HG02981 (cell line): ENCODE results near the gene HOXC10.

Experiments used
- ATAC-seq: cut with Tn5 transposase; IDR thresholded peaks from one replicate; pipeline ENCODE4 v1.9.1; 2021; ENCODE audit warnings: mild to moderate bottlenecking, moderate library complexity; ENCODE audit not compliant: unreplicated experiment

The HOXC10 gene

GRCh38 chr12:54015018-54015931, 30.3 kb downstream of the HOXC10 start:
- ATAC-seq = no peak

GRCh38 chr12:54016051-54016450, 31.1 kb downstream of the HOXC10 start:
- ATAC-seq = no peak

- no peak for ATAC-seq
Measured at GRCh38 chr12:54016478-54016964, 31.6 kb downstream of the HOXC10 start.

- ATAC-seq = peak; percentile 19
Measured at GRCh38 chr12:54017027-54017788, 32.3 kb downstream of the HOXC10 start.

- peak; percentile 73 for ATAC-seq
Measured at GRCh38 chr12:54017878-54018467, 33.0 kb downstream of the HOXC10 start.

GRCh38 chr12:54018468-54018984, 33.6 kb downstream of the HOXC10 start:
- ATAC-seq = no peak

- ATAC-seq = no peak
Measured at GRCh38 chr12:54019091-54019811, 34.3 kb downstream of the HOXC10 start.

GRCh38 chr12:54019924-54020590, 35.1 kb downstream of the HOXC10 start:
- no peak for ATAC-seq

GRCh38 chr12:54020591-54021405, 35.9 kb downstream of the HOXC10 start:
- no peak for ATAC-seq

- ATAC-seq = no peak
Measured at GRCh38 chr12:54021432-54022013, 36.6 kb downstream of the HOXC10 start.

GRCh38 chr12:54022960-54023884, 38.3 kb downstream of the HOXC10 start:
- ATAC-seq = no peak

- no peak for ATAC-seq
Measured at GRCh38 chr12:54024127-54024526, 39.2 kb downstream of the HOXC10 start.

GRCh38 chr12:54024581-54025305, 39.8 kb downstream of the HOXC10 start:
- no peak for ATAC-seq

GRCh38 chr12:54025499-54026405, 40.8 kb downstream of the HOXC10 start:
- ATAC-seq = no peak

GRCh38 chr12:54026640-54027441, 41.9 kb downstream of the HOXC10 start:
- no peak for ATAC-seq
